8988T (cell line): ENCODE measurements around the gene ZMYND12.

ENCODE experiments used
- DNase-seq: peaks from one replicate; pipeline ENCODE4 v3.0.0; 2011

ZMYND12 gene

DNA sequence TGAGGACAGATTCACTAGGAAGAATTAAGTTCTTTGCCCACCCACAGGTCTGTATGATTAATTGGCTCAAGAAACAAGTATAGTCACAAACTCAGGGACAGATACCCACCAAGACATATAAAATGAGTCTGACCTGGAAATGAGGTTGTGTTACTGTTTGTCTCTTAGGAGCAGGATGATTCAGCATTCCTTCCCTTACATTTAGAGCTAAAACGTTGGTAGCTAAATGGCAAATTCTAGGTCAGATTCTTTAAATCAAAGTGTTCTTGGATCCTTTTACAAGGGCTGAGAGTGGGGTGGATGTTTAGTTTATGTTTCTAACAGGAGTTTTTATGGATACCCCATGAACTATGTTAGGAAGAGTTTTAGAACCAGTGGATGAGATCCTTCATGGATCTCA lies 70.5 kb downstream of the ZMYND12 start:
- DNase-seq, result no peak

- DNase-seq, result no peak
Measured at GRCh38 chr1:42381280-42381673, 74.5 kb downstream of the ZMYND12 start.

- peak; percentile 74 for DNase-seq
Measured at GRCh38 chr1:42380586-42381279, 75.1 kb downstream of the ZMYND12 start, which contains the start of gene RIMKLA. RIMKLA (plus strand) TSS chr1:42380792; CDS start chr1:42380935, 143 bp downstream.
